ENCODE results near the gene GNAQ.
"Not testable (repeated sequence)": the region's sequence is repeated elsewhere in the genome, so short reads cannot be mapped to it uniquely, and the experiment has no call there.

Gene GNAQ

DNA sequence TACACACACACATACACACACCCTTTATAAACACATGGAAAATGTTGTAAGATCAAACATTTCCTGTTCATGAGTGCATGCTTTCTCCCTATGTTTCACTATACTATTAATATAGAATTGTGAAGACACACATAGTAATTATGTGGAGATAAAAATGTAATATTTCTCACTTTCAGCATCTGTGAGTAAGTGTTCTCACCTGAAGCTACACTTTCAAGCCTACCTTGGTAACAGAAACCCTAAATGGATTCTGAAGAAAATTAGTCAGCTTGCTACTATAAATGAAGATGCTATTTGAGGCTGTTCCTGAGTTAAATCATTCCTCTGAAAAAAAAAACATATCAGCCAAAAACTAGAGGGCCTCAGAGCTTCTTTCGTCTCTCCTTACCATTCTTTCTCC, 302.4 kb downstream of the GNAQ start:
- no peak for DNase-seq (ENCODE audit: low spot score)

DNA sequence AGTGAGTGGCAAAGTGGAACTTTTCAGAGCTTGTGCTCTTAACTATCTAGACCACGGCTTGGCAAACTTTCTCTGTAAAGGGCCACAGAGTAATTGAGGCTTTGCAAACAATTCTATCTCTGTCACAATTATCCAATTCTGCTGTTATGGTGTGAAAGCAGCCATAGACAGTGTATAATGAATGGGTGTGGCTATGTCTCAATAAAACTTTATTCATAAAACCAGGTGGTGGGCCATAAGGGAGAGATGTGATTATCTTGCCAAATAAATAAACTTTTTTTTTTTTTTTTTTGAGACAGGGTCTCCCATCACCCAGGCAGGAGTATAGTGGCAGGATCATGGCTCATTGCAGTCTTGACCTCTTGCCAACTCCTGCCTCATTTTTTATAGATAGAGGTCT, 304.8 kb downstream of the GNAQ start:
- DNase-seq (ENCODE audit: low spot score) = no peak

DNA sequence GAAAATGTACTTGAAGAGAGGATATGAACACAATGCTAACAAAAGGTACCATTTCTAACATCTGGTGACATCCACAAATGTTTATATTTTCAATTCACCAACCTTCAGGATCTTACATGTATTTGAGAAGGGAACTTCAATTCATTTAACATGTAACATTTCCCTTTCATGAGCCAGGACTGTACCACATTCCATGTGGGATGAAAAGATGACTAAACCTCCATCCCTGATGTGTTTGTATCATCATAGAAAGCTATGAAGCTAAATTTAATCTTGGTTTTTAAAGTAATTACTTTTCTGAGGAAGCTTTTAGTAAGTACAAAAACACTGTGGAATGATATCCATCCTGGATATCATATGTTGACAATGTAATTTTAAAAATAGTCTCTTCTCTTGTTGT, 305.3 kb downstream of the GNAQ start:
- no peak for DNase-seq (ENCODE audit: low spot score)

DNA sequence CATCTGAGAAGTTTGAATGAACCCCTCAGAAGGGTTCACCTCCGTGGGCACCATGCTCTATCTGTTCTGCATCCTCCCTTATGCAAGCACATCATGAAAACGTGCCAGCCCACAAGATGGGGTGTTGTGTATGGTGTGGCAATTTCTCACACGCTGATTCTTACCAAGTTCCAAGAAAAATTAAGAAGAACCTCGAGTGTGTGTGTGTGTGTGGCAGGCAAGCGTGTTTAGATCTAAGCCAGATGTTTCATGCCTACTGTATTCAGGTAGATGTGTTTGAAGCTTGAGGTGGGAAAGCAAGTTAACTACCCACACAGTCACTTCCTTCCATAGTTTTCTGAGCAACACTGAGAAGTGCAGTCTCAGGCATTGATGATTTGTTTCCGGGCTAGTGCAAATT, 305.8 kb downstream of the GNAQ start:
- DNase-seq (ENCODE audit: low spot score) = no peak

DNA sequence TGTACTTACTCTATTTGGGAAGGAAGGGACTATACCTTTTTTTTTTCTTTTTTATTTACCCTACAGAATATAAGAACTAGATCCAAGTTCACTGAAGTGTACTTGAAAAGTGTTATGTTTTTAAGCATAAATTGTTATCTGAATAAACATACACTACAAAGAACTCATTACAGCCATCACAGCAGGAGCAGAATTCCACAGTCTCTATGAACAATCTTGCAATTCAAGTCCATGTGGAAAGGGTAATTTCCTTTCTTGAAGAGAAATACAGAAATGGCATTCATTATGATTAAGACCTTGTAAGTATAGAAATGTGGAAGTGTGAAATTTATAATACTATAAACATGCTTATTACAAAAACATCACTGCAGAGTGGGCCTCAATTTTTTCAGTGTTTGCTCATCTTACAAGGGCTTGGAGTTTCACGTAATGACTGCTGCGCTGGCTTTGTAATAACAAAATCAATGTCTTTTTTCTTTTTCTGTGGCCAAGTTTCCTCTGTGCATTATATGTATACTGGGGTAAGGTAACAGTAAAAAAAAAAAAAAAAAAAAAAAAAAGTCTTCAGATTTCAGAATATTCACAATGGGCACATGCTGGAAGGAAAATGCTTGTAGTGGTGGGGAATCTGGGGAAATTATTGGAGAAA, 306.4 kb downstream of the GNAQ start:
- DNase-seq (ENCODE audit: low spot score) = no peak

DNA sequence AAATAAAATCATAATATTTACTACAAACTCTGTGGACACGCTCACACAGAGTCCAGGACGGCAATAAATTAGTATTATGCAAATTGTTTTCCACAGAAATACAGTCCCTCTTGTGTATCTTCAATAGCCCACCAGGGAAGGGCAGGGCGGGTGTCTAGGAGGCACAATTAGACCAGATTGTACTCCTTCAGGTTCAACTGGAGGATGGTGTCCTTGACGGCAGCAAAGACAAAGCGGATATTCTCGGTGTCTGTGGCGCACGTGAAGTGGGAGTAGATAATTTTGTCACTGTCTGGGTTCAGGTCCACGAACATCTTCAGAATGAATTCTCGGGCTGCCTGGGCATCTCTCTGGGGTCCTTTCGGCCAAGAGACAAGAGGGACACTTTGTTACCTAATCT, 310.5 kb downstream of the GNAQ start:
- not testable (repeated sequence) for DNase-seq (ENCODE audit: low spot score)

DNA sequence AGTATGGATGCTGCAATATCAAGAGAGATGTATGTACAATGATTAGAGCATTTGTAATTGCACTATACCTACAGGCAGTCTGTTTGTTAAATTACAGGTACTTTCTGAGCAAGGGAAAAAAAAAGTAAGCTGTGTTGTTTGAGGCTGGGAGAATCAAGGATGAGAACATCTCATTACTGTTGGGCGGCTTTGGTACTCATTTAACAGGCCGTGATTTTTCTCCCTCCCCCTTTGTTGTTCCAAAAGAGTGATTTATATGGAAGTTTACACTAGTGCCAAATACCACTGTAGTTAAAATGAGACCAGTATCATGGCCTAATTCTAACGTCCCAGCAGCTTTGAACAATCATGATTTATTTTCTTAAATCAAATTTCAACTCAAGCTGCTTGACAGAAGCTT, 312.3 kb downstream of the GNAQ start:
- no peak for DNase-seq (ENCODE audit: low spot score)

DNA sequence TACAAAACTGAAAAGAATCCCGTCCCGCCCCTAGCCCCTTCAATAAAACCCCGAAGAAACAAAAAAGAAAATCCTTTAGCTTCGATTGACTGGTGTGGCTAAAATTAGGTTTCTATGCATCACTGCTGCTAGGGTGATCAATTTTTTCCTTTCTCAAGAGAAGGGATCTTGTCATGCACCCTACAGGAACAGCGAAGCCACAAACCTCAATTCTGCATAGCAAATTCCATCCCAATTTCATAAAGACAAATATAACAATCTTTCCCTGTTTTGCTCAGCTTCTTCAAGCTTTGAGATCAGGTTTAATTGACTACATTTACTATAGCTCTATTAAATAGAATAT, 313.3 kb downstream of the GNAQ start:
- not testable (repeated sequence) for DNase-seq (ENCODE audit: low spot score)

DNA sequence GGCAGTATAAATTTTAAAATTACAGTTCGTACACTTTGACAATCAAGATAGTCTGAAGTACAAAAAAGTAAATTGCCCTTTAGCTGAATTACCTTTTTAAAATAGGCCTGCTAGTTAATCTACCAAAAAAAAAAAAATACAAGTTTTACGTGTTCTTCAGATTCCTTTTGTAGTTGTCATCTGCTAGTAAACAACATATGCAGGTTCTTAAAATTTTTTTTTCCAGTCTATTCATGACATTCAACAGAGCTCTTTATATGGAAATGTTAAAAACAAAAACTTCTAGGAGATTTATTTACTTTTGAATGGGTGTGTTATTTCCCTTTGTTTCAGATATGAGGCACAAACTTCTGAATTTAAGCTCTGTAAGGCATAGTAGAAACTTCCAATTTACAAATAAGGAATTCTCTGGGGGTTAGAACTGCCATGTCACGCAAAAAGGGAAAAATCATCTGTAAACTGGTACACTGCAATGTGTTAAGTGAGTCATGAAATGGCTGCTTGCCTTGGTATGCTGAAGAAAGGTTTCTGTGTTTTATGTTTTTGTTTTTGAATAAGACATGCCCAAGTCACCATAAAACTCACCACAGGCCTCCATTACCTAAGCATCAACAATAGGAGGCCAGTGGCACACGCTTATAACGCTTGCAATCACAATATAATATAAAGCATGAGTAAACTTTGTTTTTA, 313.9 kb downstream of the GNAQ start:
- DNase-seq (ENCODE audit: low spot score) = peak; percentile 56

DNA sequence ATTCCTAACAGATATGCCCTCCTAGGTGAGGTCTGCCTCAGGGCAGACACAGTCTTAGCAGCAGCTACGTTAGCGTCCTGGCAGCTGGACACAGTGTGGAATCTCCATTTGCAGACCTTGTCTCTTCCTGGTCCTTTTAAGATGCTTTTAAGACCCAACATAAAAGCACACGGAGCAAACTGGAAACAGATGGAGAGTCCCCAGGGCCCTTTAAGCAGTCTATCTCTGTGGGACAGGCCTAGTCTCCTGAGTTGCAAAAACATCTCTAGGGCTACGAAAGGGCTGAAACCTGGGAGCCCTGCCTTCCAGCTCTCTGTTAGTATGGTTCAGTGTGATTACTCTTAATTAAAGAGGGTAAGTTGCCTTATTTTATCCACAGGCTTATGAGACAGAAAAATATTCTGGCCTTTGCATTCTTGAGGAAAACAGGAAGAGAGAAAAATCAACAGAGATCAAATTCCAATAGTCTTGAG, 317.5 kb downstream of the GNAQ start:
- peak; percentile 21 for DNase-seq (ENCODE audit: low spot score)

DNA sequence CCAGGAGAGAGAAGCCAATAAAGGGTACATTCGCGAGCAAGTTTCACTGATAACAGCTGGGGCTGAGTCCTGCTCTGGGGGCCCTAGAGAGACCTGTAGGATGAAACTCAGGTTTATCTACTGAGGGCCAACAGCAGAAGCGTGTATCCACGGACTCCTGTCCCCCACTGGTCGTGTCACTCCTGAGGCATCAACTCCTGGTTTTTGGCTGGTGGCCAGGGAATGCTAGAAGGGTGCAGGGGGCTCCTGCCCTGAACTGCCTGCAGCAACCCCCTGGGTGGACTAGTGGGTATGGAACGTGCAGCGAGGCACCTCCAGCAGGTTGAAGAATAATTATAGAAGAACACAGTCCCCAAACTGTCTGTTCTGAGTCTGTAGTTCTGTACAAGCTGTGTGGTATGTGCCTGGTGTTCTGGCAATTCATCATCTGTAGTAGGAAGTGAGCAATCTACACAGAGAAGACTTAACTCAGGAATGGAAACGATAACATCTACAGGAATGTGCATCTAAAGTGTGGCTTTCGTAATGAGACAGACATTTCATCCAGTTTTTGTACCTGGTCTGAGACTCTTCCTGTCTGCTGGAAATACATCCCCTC, 319.0 kb downstream of the GNAQ start:
- DNase-seq (ENCODE audit: low spot score) = peak; percentile 61

DNA sequence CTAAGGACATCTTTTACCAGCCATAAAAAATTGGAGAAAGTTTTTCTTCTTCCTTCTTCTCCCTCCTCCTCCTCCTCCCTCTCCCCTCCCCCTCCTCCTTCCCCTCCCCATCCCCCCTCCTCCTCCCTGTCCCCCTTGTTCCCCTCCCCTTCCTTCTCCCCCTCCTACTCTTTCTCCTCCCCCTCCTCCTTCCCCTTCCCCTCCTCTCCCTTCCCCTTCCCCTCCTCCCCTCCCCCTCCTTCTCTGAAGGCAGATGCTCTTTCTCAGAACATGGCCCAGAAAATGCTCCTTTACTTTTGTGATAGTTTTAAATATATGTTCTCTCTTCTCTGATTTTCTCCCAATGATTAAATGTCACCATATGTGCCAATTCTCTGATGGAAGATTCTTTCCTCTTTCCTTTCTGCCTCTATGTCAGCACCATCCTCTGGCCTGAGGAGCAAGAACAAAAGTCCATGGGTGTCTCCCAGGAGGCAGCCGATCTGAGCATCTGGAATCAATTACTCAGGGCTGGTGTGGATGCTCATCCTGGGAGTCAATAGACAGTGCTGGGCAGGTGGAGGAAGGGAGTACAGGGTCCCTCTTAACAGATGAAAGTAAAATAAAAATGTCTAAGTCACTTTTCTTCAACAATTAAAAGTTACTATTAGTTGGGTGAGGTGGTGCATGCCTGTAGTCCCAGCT, 320.5 kb downstream of the GNAQ start:
- no peak for DNase-seq (ENCODE audit: low spot score)

DNA sequence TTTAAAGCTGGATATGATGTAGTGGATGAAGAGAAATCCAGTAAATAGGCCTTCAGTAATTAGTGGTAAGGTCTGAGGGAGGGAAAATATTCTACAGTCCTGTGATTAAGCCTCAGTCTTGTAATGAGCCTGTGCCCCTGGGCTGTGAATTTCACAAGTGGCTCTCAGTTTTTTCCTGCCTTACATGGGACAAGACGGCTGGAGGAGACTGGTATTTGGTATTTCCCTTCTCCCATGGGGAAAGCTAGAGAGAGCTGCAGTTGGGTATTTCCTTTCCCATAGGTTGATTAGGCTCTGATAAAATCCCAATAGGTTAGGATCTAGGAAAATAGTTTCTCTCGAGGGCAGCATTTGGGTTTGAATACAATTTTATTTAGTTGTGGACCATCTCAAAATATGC, 321.3 kb downstream of the GNAQ start:
- no peak for DNase-seq (ENCODE audit: low spot score)

DNA sequence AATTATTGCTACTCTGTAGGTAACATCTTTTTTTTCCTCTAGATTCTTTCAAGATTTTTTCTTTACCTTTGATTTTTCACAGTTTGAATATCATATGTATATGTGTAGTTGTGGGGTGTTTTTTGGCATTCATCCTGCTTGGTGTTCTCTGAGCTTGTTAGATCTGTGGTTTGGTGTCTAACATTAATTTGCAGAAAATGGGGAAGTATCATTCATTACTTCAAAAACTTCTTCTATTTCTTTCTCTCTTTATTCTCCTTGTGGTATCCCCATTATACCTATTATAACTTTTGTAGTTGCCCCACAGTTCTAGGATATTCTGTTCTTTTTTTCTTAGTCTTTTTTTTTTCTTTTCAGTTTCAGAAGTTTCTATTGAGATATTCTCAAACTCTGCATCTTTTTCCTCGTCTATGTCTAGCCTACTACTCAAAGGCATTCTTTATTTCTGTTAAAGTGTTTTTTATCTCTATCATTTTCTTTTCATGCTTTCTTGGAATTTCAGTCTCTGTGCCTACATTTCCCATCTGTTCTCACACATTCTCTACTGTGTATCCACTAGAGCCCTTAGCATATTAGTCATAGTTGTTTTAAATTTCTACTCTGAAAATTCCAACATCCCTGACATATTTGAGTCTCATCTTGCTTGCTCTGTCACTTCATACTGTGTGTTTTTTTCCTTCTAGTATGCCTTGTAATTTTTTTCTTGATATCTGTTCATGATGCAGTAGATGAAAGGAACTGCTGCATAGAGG, 323.4 kb downstream of the GNAQ start:
- DNase-seq (ENCODE audit: low spot score) = peak; percentile 26

DNA sequence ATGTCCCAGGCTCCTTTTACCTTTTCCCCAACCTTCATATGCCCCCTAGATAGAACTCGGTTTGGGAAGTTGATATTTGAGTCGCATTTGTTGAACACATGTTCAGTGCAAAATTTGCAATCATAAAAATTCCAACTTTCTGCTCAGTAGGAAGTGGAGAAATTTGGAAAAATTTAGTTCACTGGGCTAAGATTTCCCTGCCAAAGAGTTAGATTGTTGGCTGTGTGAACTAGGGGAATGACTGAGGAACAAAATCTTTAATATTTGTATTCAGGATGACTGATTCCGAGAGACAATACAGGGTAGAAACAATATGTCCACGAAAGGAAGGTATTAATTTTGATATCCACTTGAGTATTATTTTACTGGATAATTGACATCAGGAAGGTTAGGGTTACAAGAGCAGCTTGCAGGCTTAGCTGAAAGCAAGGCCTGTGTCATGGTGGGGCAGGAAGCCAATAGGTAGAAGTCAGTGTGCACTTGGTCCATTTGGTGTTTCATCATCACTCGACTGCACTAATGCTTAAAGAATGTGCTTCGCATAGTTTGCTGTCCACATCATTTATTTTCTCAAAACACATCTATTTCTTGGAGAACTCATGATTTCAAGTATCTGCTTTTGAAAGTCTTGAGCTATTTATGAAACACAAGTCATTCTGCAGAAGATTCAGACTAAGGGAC, 324.1 kb downstream of the GNAQ start:
- DNase-seq (ENCODE audit: low spot score) = peak; percentile 92

DNA sequence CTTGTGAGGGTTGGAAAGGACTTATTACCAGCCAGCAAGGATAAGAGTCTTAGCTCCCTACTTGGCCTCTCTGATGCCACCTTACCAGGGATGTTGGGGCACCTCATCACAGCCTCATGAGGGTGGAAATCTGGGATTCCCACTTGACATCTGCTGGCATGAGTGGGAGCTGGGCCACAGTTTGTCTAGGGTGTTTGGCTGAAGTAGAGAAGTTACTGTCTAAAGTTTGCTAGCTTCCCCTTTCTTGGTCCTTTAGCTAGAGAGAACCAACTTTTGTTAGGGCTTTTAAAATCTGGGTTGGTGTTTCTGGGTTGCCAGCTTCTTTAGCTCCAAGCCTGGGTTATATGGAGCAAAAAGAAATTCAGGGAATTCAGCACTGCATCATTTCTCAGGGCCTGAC, 326.0 kb downstream of the GNAQ start:
- no peak for DNase-seq (ENCODE audit: low spot score)

DNA sequence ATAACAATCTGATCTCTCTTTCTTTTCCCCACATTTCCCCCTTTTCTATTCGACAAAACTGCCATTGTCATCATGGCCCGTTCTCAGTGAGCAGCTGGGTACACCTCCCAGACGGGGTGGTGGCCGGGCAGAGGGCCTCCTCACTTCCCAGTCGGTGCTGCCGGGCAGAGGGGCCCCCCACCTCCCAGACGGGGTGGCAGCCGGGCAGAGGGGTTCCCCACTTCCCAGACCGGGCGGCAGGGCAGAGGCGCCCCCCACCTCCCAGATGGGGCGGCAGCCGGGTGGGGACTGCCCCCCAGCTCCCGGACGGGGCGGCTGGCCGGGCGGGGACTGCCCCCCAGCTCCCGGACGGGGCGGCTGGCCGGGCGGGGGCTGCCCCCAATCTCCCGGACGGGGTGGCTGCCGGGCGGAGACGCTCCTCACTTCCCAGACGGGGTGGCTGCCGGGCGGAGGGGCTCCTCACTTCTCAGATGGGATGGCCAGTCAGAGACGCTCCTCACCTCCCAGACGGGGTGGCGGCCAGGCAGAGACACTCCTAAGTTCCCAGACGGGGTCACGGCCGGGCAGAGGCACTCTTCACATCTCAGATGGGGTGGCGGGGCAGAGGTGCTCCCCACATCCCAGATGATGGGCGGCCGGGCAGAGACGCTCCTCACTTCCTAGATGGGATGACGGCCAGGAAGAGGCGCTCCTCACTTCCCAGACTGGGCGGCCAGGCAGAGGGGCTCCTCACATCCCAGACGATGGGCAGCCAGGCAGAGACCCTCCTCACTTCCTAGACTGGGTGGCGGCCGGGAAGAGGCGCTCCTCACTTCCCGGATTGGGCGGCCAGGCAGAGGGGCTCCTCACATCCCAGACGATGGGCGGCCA, 328.9 kb downstream of the GNAQ start:
- not testable (repeated sequence) for DNase-seq (ENCODE audit: low spot score)

DNA sequence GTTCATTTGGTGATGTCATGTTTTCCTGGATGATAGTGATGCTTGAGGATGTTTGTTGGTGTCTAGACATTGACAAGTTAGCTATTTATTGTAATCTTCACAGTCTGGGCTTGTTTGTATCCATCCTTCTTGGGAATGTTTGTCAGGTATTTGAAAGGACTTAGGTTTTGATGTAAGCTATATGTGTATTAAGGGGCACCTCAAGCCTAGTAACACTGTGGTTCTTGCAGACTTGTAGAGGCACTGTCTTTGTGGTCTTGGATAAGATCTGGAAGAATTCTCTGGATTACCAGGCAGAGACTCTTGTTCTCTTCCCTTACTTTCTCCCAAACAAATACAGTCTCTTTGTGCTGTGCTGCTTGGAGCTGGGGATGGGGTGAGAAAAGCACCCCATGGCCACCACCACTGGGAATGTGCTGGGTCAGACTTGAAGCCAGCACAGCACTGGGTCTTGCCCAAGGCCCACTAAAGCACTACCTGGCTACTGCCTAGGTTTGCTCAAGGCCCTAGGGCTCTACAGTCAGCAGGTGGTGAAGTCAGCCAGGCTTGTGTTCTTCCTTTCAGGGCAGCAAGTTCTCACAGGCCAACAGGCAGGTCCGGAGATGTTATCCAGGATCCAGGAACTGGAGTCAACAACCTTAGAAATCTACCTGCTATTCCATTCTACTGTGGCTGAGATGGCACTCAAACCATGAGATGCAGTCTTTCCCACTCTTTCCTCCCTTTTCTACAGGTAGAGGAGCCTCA, 334.2 kb downstream of the GNAQ start:
- DNase-seq (ENCODE audit: low spot score) = no peak

DNA sequence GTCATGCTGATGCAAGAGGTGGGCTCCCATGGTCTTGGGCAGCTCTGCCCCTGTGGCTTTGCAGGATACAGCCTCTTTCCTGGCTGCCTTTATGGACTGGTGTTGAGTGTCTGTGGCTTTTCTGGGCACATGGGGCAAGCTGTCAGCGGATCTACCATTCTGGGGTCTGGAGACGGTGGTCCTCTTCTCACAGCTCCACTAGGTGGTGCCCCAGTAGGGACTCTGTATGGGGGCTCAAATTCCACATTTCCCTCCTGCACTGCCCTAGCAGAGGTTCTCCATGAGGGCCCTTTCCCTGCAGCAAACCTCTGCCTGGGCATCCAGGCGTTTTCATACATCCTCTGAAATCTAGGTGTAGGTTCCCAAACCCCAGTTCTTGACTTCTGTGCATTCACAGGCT, 340.9 kb downstream of the GNAQ start:
- DNase-seq (ENCODE audit: low spot score) = not testable (repeated sequence)

DNA sequence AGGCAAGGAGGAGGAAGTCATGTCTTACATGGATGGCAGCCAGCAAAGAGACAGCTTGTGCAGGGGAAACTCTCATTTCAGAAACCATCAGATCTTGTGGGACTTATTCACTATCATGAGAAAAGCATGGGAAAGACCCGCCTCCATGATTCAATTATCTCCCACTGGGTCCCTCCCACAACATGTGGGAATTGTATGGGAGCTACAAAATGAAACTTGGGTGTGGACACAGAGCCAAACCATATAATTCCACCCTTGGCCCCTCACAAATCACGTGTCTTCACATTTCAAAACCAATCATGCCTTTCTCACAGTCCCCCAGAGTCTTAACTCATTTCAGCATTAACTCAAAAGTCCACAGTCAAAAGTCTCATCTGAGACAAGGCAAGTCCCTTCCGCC, 341.5 kb downstream of the GNAQ start:
- DNase-seq (ENCODE audit: low spot score) = not testable (repeated sequence)
